GM12878 (cell line): ENCODE measurements around the gene KCNQ1. TPM values are rescaled to one million over a fixed set of nuclear protein-coding genes. Genes with fewer than 3 reads are reported as not detected.

Experiments used
- EGR1 ChIP-seq, 2 experiments: IDR thresholded peaks; 1 replicate in 1 of 2; 2 replicates in 1 of 2; pipeline ENCODE4 v1.6.1; 2011 to 2012; ENCODE audit warnings: low read depth in 2 of 2, low read length in 2 of 2, borderline replicate concordance in 1 of 2, mild to moderate bottlenecking in 1 of 2, moderate library complexity in 1 of 2
- KLF5 ChIP-seq: fragments of 450-650 bp; IDR thresholded peaks from 2 replicates; pipeline ENCODE4 v1.6.1; 2014; ENCODE audit warnings: mild to moderate bottlenecking; ENCODE audit not compliant: partially characterized antibody
- MYC ChIP-seq: IDR thresholded peaks from 2 replicates; pipeline ENCODE4 v1.6.1; 2011; ENCODE audit warnings: mild to moderate bottlenecking, low read length, moderate library complexity, inconsistent platforms; ENCODE audit not compliant: insufficient read depth, insufficient replicate concordance, insufficient read length, severe bottlenecking
- POLR2AphosphoS5 ChIP-seq: IDR thresholded peaks from 2 replicates; pipeline ENCODE4 v1.6.1; 2011; ENCODE audit warnings: mild to moderate bottlenecking, low read length, inconsistent platforms
- YY1 ChIP-seq: IDR thresholded peaks from 2 replicates; pipeline ENCODE4 v1.6.1; 2011; ENCODE audit warnings: low read depth, mild to moderate bottlenecking, low read length
- ZBTB33 ChIP-seq: fragments of 450-650 bp; IDR thresholded peaks from 2 replicates; pipeline ENCODE4 v1.6.1; 2017; ENCODE audit warnings: mild to moderate bottlenecking
- ZNF384 ChIP-seq: IDR thresholded peaks from 2 replicates; pipeline ENCODE4 v1.6.1; 2012; ENCODE audit warnings: low read depth, mild to moderate bottlenecking, low read length, improper control_type of control experiment, borderline replicate concordance
- polyA plus RNA-seq, 11 experiments: library from polyadenylated mRNA; depleted of rRNA in 4 of 11; unstranded in 6 of 11; stranded (reverse) in 5 of 11; fragments of >200 nt; fragmentation: Nextera tagmentation in 4 of 11; fragmentation: Illumina TruSeq in 1 of 11; extraction: Ambion mirVana in 4 of 11; extraction: Trizol in 1 of 11; gene quantifications; 1 replicate in 1 of 11; 2 replicates in 10 of 11; pipeline versions ENCODE4 v1.2.1 to v1.2.3, GENCODE V29; 2011 to 2016; ENCODE audit warnings: inconsistent platforms in 2 of 11, missing spikeins in 2 of 11, low read depth in 1 of 11
- total RNA-seq, 4 experiments: library from RNA; depleted of rRNA in 3 of 4; stranded (reverse); fragments of >200 nt in 3 of 4; fragmentation: Illumina TruSeq in 1 of 4; extraction: Trizol in 1 of 4; gene quantifications; 2 replicates each; pipeline versions ENCODE4 v1.2.1 to v1.2.3, GENCODE V29; 2013 to 2021
- TF ChIP-seq, protein P1 (sequence below): fragments of 450-650 bp; formaldehyde crosslinking; IDR thresholded peaks from 2 replicates; pipeline ENCODE4 v1.5.0; 2022; ENCODE audit warnings: mild to moderate bottlenecking, missing genetic modification characterization

KCNQ1 gene
- total and polyA plus RNA-seq, 10 of the 15 experiments (the other 5 are each of a cell fraction or from before 2014, with no cell fraction given), result 0.03 to 0.15 (median 0.12) TPM; not detected in 7

- TF ChIP-seq POLR2AphosphoS5 (no peak), EGR1 (IDR thresholded peaks at IDR 0.05; ENCODE audit: borderline replicate concordance in 1 of 2, low read depth in 2 of 2, low read length in 2 of 2) (no peak), MYC (no peak), ZBTB33 (no peak), KLF5 (no peak), ZNF384 (no peak), YY1 (no peak)
- TF ChIP-seq, protein P1, sequence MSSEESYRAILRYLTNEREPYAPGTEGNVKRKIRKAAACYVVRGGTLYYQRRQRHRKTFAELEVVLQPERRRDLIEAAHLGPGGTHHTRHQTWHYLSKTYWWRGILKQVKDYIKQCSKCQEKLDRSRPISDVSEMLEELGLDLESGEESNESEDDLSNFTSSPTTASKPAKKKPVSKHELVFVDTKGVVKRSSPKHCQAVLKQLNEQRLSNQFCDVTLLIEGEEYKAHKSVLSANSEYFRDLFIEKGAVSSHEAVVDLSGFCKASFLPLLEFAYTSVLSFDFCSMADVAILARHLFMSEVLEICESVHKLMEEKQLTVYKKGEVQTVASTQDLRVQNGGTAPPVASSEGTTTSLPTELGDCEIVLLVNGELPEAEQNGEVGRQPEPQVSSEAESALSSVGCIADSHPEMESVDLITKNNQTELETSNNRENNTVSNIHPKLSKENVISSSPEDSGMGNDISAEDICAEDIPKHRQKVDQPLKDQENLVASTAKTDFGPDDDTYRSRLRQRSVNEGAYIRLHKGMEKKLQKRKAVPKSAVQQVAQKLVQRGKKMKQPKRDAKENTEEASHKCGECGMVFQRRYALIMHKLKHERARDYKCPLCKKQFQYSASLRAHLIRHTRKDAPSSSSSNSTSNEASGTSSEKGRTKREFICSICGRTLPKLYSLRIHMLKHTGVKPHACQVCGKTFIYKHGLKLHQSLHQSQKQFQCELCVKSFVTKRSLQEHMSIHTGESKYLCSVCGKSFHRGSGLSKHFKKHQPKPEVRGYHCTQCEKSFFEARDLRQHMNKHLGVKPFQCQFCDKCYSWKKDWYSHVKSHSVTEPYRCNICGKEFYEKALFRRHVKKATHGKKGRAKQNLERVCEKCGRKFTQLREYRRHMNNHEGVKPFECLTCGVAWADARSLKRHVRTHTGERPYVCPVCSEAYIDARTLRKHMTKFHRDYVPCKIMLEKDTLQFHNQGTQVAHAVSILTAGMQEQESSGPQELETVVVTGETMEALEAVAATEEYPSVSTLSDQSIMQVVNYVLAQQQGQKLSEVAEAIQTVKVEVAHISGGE, result no peak
These were observed 28.7 kb downstream of the KCNQ1 start (continued) for GRCh38 chr11:2473361-2474058.
